GM23338 (cell line): ENCODE results near the gene PNPLA3. TPM values are rescaled to one million over a fixed set of nuclear protein-coding genes. Genes with fewer than 3 reads are reported as not detected.
A peak's percentile ranks its signal among the peaks of the same experiment; 100 is the strongest.

Experiments
- ATAC-seq: fragments of 200-7000 bp; cut with Tn5 transposase; 3 replicates; pipeline ENCODE4 v1.9.1; 2020
- DNase-seq: peaks from one replicate; pipeline ENCODE4 v3.0.0-alpha.2; 2015; ENCODE audit warnings: low spot score
- H2AFZ ChIP-seq: fragments of 200-600 bp; sonication (generic); 2 replicates; pipeline ENCODE4 v1.8.0; 2016; ENCODE audit warnings: antibody characterized with exemption, mild to moderate bottlenecking, moderate library complexity
- H3F3A ChIP-seq: fragments of 200-600 bp; sonication (generic); replicated peaks from 2 replicates; pipeline ENCODE4 v1.8.0; 2017; ENCODE audit warnings: antibody characterized with exemption, mixed run types, low read depth
- H3K27ac ChIP-seq: fragments of 200-600 bp; sonication (generic); 2 replicates; pipeline ENCODE4 v1.6.1; 2016; ENCODE audit warnings: low read depth
- H3K27me3 ChIP-seq: fragments of 200-600 bp; sonication (generic); 2 replicates; pipeline ENCODE4 v1.8.0; 2016; ENCODE audit warnings: mild to moderate bottlenecking, mixed run types, moderate library complexity; ENCODE audit not compliant: insufficient read depth
- H3K36me3 ChIP-seq: fragments of 200-600 bp; sonication (generic); 2 replicates; pipeline ENCODE4 v1.8.0; 2016; ENCODE audit warnings: mild to moderate bottlenecking; ENCODE audit not compliant: insufficient read depth
- H3K4me1 ChIP-seq: fragments of 200-600 bp; sonication (generic); 2 replicates; pipeline ENCODE4 v1.8.0; 2016; ENCODE audit warnings: mild to moderate bottlenecking, moderate library complexity; ENCODE audit not compliant: insufficient read depth
- H3K4me2 ChIP-seq: fragments of 200-600 bp; sonication (generic); 2 replicates; pipeline ENCODE4 v1.7.1; 2017; ENCODE audit warnings: mixed run types
- H3K4me3 ChIP-seq: fragments of 200-600 bp; sonication (generic); 2 replicates; pipeline ENCODE4 v1.6.1; 2016; ENCODE audit warnings: mixed run types
- H3K79me2 ChIP-seq: fragments of 200-600 bp; sonication (generic); replicated peaks from 2 replicates; pipeline ENCODE4 v1.8.0; 2017; ENCODE audit warnings: mild to moderate bottlenecking; ENCODE audit not compliant: insufficient read depth
- H3K9me2 ChIP-seq: fragments of 200-600 bp; sonication (generic); 2 replicates; pipeline ENCODE4 v1.8.0; 2017; ENCODE audit not compliant: insufficient read depth
- H4K20me1 ChIP-seq: fragments of 200-600 bp; sonication (generic); replicated peaks from 2 replicates; pipeline ENCODE4 v1.8.0; 2017; ENCODE audit warnings: mild to moderate bottlenecking; ENCODE audit not compliant: insufficient read depth
- H3K27ac Mint-ChIP-seq: 2 replicates; pipeline ENCODE4 v1.8.0; 2020; ENCODE audit warnings: inconsistent platforms, mild to moderate bottlenecking, moderate library complexity, mixed read lengths
- H3K27me3 Mint-ChIP-seq: 3 replicates; pipeline ENCODE4 v1.8.0; 2022; ENCODE audit warnings: low read depth, mild to moderate bottlenecking, moderate library complexity, mixed read lengths, inconsistent platforms; ENCODE audit not compliant: insufficient read depth, poor library complexity
- H3K36me3 Mint-ChIP-seq: 3 replicates; pipeline ENCODE4 v1.8.0; 2021; ENCODE audit warnings: low read depth, mild to moderate bottlenecking, inconsistent platforms, moderate library complexity, mixed read lengths
- H3K4me1 Mint-ChIP-seq: 3 replicates; pipeline ENCODE4 v1.8.0; 2020; ENCODE audit warnings: mild to moderate bottlenecking, inconsistent platforms, mixed read lengths
- H3K4me3 Mint-ChIP-seq: 3 replicates; pipeline ENCODE4 v1.8.0; 2021; ENCODE audit warnings: moderate library complexity, mild to moderate bottlenecking, inconsistent platforms, mixed read lengths
- H3K9me3 Mint-ChIP-seq: 3 replicates; pipeline ENCODE4 v1.8.0; 2020; ENCODE audit warnings: moderate library complexity, mild to moderate bottlenecking, inconsistent platforms, mixed read lengths
- CTCF ChIP-seq, 2 experiments: fragments of 200-600 bp in 1 of 2; sonication (generic) in 1 of 2; conservative IDR thresholded peaks; 2 replicates each; pipeline versions ENCODE4 v1.5.1 to v1.6.1; 2016 to 2017; ENCODE audit warnings: antibody characterized with exemption in 2 of 2, low read depth in 2 of 2, mild to moderate bottlenecking in 2 of 2, moderate library complexity in 1 of 2
- ETS1 ChIP-seq: IDR thresholded peaks from 2 replicates; pipeline ENCODE4 v1.6.1; 2016; ENCODE audit warnings: antibody characterized with exemption
- JUNB ChIP-seq: IDR thresholded peaks from one replicate; pipeline ENCODE4 v1.6.1; 2016; ENCODE audit warnings: antibody characterized with exemption; ENCODE audit not compliant: unreplicated experiment
- polyA plus RNA-seq: library from polyadenylated mRNA; unstranded; fragments of >200 nt; fragmentation: Nextera tagmentation; extraction: Ambion mirVana; gene quantifications from 2 replicates; pipeline ENCODE4 v1.2.1, GENCODE V29; 2016
- total RNA-seq: library from RNA; depleted of rRNA; stranded (reverse); fragments of >200 nt; shearing (Covaris generic); gene quantifications from 2 replicates; pipeline ENCODE4 v1.2.3, GENCODE V29; 2014
- TF ChIP-seq, protein P1 (sequence below): IDR thresholded peaks from one replicate; pipeline ENCODE4 v1.6.1; 2018; ENCODE audit warnings: antibody characterized with exemption; ENCODE audit not compliant: unreplicated experiment

Gene PNPLA3
- total and polyA plus RNA-seq, 2 experiments from 2014 or later: 17.7 to 23.4 TPM

DNA sequence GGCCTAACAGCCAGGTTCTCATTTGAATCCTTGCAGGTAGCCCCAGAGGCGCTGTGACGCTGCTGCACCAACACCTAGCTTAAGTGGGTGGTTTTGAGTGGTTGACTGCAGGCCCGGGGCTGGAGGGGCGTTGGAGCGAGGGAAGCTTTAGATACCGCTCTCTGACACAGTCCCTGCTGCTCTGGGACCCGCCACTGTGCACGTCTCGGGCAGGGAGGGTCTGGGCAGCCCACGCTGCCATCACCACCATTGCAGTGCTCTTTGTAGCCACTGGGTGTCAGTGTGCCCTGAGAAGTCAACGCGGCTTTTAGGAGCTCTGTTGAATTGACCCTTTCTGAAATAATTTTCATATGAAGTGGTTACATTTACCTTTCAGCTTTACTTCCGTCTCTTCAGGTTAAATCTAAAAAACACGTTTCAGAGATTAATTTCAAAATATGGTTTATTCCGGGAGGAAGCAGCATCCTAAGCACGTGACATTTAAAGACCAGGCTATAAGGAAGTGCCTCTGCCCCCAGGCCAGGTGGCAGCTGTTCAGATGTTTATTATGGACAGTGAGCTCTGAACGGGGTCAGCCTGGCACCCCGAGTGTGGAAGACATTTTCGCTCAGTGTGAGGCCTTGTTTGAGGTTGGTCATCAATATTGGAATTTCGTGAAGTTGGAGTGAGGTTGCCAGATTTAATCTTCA, 69.6 kb downstream of the PNPLA3 start:
- no peaks in the 10 kb centered on the region for H3K27me3 ChIP-seq

DNA sequence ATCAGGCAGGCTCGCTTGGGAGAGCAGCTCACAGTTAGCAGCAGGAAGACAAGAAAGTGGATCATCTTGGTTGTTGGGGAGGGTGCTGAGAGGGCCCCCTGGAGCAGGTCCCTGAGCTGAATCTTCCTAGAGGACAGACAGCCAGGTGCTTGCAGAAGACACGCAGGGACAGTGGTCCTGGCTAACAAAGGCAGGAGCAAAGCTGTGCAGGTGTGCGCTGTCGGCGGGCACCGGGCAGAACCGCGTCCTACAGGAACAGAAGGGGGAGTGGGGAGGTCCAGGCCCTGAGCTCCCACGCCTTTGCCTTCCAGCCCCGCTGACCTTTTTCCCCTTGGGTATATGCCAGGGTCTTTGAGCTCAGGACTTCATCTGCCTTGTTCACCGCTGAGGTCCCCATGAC, 70.4 kb downstream of the PNPLA3 start:
- Histone ChIP-seq H3K4me3 (no peak overlapping the region), H3K27me3 (no peaks in the 10 kb centered on the region), H3K27ac (no peak overlapping the region), H4K20me1 (no peaks in the 10 kb centered on the region; the same call in none of the 2 replicates), H3K9me2 (no peaks in the 10 kb centered on the region), H3K79me2 (0 out of 2 replicates have a peak, but pooled peaks cover 3% of the 10 kb centered on the region), H3K4me2 (no peak overlapping the region), H2AFZ (no peak overlapping the region), H3K4me1 (no peaks in the 10 kb centered on the region), H3F3A (0 out of 2 replicates have a peak, but pooled peaks cover 7% of the 10 kb centered on the region), H3K36me3 (peaks cover 8% of the 10 kb centered on the region; the same call in 1 of the 2 replicates)
- Mint-ChIP-seq H3K27me3 (peaks cover 7% of the 10 kb centered on the region), H3K27ac (no peak overlapping the region), H3K4me3 (no peak overlapping the region), H3K36me3 (peaks cover 76% of the 10 kb centered on the region), H3K4me1 (peaks cover 10% of the 10 kb centered on the region; the same call in 2 of the 3 replicates), H3K9me3 (no peaks in the 10 kb centered on the region)
- ATAC-seq (no peak), DNase-seq (no peak)
- TF ChIP-seq JUNB (no peak), ETS1 (no peak)

More for the DNA sequence above, 69.6 kb downstream of the PNPLA3 start:
- no peak overlapping the region for H3K4me3 ChIP-seq
- Mint-ChIP-seq H3K36me3 (peaks cover 76% of the 10 kb centered on the region), H3K4me3 (no peak overlapping the region), H3K9me3 (no peaks in the 10 kb centered on the region), H3K4me1 (peaks cover 10% of the 10 kb centered on the region; the same call in 2 of the 3 replicates), H3K27me3 (peaks cover 7% of the 10 kb centered on the region), H3K27ac (0 out of 2 replicates have a peak overlapping the region, but pooled peaks have one; percentile 31)
- DNase-seq (peak; percentile 85), ATAC-seq (peak; percentile 96)
- TF ChIP-seq CTCF (conservative IDR thresholded peaks at IDR 0.05; ENCODE audit: low read depth in 2 of 2): peak; percentile 92 to 94
- TF ChIP-seq, protein P1, sequence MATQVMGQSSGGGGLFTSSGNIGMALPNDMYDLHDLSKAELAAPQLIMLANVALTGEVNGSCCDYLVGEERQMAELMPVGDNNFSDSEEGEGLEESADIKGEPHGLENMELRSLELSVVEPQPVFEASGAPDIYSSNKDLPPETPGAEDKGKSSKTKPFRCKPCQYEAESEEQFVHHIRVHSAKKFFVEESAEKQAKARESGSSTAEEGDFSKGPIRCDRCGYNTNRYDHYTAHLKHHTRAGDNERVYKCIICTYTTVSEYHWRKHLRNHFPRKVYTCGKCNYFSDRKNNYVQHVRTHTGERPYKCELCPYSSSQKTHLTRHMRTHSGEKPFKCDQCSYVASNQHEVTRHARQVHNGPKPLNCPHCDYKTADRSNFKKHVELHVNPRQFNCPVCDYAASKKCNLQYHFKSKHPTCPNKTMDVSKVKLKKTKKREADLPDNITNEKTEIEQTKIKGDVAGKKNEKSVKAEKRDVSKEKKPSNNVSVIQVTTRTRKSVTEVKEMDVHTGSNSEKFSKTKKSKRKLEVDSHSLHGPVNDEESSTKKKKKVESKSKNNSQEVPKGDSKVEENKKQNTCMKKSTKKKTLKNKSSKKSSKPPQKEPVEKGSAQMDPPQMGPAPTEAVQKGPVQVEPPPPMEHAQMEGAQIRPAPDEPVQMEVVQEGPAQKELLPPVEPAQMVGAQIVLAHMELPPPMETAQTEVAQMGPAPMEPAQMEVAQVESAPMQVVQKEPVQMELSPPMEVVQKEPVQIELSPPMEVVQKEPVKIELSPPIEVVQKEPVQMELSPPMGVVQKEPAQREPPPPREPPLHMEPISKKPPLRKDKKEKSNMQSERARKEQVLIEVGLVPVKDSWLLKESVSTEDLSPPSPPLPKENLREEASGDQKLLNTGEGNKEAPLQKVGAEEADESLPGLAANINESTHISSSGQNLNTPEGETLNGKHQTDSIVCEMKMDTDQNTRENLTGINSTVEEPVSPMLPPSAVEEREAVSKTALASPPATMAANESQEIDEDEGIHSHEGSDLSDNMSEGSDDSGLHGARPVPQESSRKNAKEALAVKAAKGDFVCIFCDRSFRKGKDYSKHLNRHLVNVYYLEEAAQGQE: no peak
- no peaks in the 10 kb centered on the region for H3K4me1 ChIP-seq
- H3K4me2 ChIP-seq: no peak overlapping the region
- H2AFZ ChIP-seq: no peak overlapping the region
- H3K36me3 ChIP-seq: peaks cover 8% of the 10 kb centered on the region; the same call in 1 of the 2 replicates
- no peak overlapping the region for H3K27ac ChIP-seq
- 0 out of 2 replicates have a peak, but pooled peaks cover 3% of the 10 kb centered on the region for H3K79me2 ChIP-seq
- 0 out of 2 replicates have a peak, but pooled peaks cover 4% of the 10 kb centered on the region for H3F3A ChIP-seq
- no peaks in the 10 kb centered on the region for H3K9me2 ChIP-seq
- no peaks in the 10 kb centered on the region; the same call in none of the 2 replicates for H4K20me1 ChIP-seq
